Left renal pelvis (tissue), 4 donors: ENCODE measurements around the gene MED28. TPM values are rescaled to one million over a fixed set of nuclear protein-coding genes. Genes with fewer than 3 reads are reported as not detected.
A peak's percentile ranks its signal among the peaks of the same experiment; 100 is the strongest.
"Not testable (repeated sequence)": the region's sequence is repeated elsewhere in the genome, so short reads cannot be mapped to it uniquely, and the experiment has no call there.

Source experiments
- DNase-seq, 4 donors: peaks; one replicate each; pipeline ENCODE4 v3.0.0-alpha.2; 2013; ENCODE audit warnings: low read depth in 4 of 4, low spot score in 3 of 4
- polyA plus RNA-seq, 4 donors: library from polyadenylated mRNA; unstranded; fragments of 120-200 nt; gene quantifications; one replicate each; pipeline ENCODE4 v1.2.1, GENCODE V29; 2013; ENCODE audit not compliant: insufficient read length in 4 of 4

Gene MED28
- polyA plus RNA-seq, 4 donors, result 55.3 to 69.3 (median 67.1) TPM

- no peak for DNase-seq
These were observed 553 bp upstream of the MED28 start for GRCh38 chr4:17613761-17614415.

- no peak for DNase-seq
These were observed 1.8 kb downstream of the MED28 start for GRCh38 chr4:17616283-17616682.

- DNase-seq, result no peak
These were observed 4.5 kb downstream of the MED28 start for GRCh38 chr4:17618926-17619325.

- DNase-seq, result no peak
These were observed 5.1 kb downstream of the MED28 start for GRCh38 chr4:17619416-17620105.

GRCh38 chr4:17623451-17624001 is 9.1 kb downstream of the MED28 start:
- DNase-seq, result no peak

- DNase-seq, result no peak
These were observed 10.4 kb downstream of the MED28 start for GRCh38 chr4:17624821-17625220.

GRCh38 chr4:17630228-17630627 is 15.8 kb downstream of the MED28 start:
- no peak for DNase-seq

- no peak for DNase-seq
These were observed 19.2 kb downstream of the MED28 start for GRCh38 chr4:17633600-17633999.

GRCh38 chr4:17635056-17635455 is 20.6 kb downstream of the MED28 start:
- DNase-seq, result no peak

GRCh38 chr4:17636341-17636695 is 21.9 kb downstream of the MED28 start:
- no peak for DNase-seq

- peak in 3 of 4 donors; percentile 14 to 22 (median 20) for DNase-seq
These were observed 22.5 kb downstream of the MED28 start for GRCh38 chr4:17636696-17637622.

- no peak for DNase-seq
These were observed 24.7 kb downstream of the MED28 start for GRCh38 chr4:17639136-17639535.

GRCh38 chr4:17642398-17642783 is 27.9 kb downstream of the MED28 start:
- DNase-seq, result no peak

- DNase-seq, result no peak
These were observed 32.3 kb downstream of the MED28 start for GRCh38 chr4:17646693-17647092.

GRCh38 chr4:17647176-17647806 is 32.9 kb downstream of the MED28 start:
- no peak for DNase-seq

- no peak for DNase-seq
These were observed 33.5 kb downstream of the MED28 start for GRCh38 chr4:17647927-17648326.

GRCh38 chr4:17650406-17650805 is 36.0 kb downstream of the MED28 start:
- DNase-seq, result no peak

GRCh38 chr4:17654701-17655100 is 40.3 kb downstream of the MED28 start:
- DNase-seq, result no peak

GRCh38 chr4:17657090-17657489 is 42.6 kb downstream of the MED28 start:
- no peak for DNase-seq

GRCh38 chr4:17657849-17658248 is 43.4 kb downstream of the MED28 start:
- no peak for DNase-seq

- not testable (repeated sequence) for DNase-seq
These were observed 44.8 kb downstream of the MED28 start for GRCh38 chr4:17659196-17659595.
